GM12872 (cell line): ENCODE results near the gene C2orf81.

ENCODE experiments used
- CTCF ChIP-seq: IDR thresholded peaks from 3 replicates; pipeline ENCODE4 v1.5.1; 2011; ENCODE audit warnings: low read depth, mild to moderate bottlenecking, low read length, moderate library complexity; ENCODE audit not compliant: insufficient read depth

C2orf81 gene

DNA sequence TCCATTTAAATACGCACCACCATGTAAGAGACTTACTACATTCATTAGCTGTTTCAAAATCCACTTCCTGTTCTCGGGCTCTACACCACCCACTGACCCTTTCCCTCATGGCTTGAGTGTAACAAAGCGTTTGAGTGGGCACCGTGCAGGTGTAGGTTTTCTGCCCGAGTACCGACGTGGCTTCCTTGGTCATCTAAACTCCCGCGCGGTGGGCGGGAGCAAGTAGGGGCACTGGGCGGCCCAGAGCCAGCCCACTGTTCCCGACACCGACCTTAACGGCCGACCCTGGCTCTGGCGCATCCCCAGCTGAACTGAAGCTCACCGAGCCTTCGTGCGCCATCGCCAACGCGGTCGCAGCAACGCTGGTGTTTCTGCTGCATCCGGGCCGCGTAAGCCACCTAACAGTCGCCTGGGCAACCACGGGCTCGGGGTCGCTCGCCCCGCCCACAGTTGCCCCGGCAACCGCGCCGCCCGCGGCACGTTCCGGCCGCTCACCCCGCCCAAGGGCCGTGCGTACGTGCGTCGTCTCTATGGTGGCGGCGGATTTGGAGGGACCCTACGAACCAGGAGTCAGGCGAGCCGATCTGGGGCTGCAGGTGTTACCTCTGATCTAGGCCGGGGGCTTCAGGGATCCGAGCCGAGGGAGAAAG, at the start of gene C2orf81, which contains the start of gene WDR54:
TSS of gene C2orf81 (minus strand) at position 399 of the 650 bp plus-strand sequence. CDS start at position 340, 59 bp downstream.
TSS of gene WDR54 (plus strand) at position 510 of the 650 bp plus-strand sequence. CDS start 424 bp downstream, outside the sequence.
- TF ChIP-seq CTCF: no peak

DNA sequence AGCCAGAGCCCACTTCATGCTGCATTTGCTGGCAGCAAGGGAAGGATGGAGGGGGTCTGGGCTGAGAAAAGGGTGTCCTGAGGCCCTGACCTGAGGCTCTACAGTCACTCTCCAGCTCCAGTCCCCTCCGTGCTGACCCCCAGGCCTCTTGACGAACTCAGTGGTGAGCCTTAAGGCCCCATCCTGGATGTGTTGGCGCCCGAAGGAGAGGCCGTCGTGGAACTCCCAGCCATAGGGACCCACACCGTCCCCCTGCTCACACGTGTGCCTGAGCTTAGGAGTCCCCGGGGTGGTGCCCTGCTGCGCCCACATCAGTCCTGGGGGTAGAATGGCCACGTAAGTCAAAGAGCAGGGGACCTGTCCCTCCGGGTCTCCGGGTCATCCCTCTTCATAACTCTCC, 43.0 kb upstream of the C2orf81 start:
- TF ChIP-seq CTCF: no peak

GRCh38 chr2:74462786-74463105, 41.3 kb upstream of the C2orf81 start:
- TF ChIP-seq CTCF: no peak

DNA sequence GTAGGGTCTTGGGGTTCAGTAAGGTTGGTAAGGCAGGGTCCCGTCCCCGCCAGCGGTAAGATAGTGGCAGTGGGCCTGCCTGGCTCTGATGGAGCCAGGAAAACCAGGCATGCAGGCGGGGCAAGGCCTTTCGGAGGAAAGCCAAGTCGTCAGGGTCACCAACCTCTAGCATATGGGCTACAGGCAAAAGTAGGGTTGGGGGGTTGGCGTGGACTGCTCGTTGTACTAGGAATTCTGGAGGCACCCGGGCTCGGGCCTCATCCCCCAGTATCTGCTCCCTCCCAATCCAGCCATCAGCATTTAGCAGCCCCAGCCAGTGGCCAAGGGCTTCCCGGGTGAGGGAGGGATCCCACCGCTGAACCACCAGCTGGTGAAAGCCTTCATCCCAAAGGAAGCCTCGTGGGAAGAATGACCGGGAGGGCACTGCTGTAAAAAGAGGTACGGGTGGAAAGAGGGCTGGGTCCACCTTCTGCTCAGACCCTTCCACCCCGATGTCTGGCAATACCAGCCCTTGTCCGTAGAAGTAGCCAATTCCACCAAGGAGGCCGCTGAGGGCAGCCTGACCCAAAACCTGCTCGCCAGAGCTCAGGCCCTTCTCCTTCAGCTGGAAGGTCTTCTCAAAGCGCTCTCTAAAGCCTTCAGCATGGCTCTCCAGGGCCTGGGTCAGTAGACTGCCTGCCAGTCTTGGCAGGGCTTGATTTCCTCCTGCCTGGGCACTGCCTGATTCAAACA, 40.8 kb upstream of the C2orf81 start:
- TF ChIP-seq CTCF: no peak

DNA sequence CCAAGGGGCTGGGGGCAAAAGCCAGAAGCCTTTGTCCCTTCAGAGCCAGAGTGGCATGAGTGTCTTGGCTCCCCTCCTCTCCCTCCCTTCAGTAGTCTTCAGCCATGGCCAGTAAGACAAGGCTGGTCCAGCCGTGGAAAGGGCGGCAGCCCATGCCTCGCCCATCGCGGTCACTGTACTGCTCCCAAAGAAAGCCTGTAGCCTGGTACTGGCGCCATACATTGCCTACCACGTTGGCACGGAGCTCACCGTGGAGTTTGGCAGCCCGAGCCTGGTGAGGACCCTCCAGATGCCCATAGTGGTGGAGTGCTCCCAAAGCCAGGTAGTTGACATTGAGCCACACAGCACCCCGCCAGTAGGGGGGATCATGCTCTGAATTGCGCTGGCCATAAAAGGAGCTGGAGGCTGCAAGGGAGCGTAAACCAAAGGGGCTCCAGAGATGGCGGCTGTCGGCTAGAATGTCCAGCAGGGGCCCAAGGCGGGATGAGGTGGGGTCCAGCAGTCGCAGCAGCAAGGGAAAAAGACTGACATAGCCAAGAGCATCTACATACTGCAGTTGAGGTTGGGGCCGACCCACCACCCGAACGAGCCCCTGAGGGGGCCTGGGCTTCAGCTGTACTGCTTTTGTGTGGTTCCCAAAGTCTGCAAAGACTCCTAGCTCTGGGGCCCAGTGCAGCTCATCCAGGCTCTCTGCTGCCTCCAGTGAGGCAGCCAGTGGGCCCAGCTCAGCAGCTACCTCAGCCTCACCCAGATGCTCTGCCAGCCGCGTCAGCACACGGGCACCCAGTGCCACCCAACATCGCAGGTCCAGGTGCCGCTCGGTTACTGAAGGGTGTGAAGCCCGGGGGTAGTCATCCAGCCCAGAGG, 40.0 kb upstream of the C2orf81 start:
- peak; percentile 43 for TF ChIP-seq CTCF

DNA sequence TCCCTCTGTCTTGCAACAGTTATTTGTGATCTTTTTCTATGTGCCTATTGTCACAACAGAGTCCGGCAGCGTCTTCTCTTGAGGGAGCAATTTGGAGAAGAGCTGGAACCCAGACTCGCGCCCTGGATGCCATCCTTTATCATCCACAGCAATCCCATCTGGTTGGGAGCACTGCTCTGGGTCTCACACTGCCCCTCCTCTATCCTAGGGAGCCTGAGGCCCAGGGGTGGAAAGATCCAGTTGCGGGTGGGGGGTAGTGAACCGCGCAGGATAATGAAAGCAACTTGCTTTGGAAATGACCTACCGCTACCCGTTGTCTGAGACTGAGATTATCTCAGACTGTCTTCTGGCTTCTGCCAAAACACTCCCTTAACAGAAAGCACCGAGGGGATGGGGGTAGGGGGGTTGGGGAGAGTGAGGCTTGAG, 37.5 kb upstream of the C2orf81 start:
- no peak for TF ChIP-seq CTCF
